ENCODE measurements around the gene C4orf50. TPM values are rescaled to one million over a fixed set of nuclear protein-coding genes. Genes with fewer than 3 reads are reported as not detected.

The C4orf50 gene
- total and polyA plus RNA-seq, 2 donors = 0.14 to 0.66 TPM

DNA sequence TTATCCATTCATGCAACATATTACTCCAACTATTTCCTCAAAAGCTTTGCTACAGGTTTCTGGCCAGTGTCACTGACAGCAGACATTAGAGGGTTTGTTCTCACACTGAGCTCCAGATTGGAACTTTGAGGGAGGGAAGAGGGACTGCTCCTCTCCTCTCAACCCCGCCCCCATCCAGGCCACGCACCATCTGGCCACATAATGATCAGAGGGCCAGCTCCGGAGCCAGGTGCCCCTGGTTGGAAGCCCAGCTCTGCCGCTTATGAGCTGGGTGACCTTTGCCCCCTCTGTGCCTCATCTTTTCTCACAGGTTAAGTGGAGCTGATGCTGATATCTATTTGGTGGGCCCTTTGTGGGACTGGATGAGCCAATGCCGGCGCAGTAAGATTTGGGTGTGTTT lies 55.8 kb downstream of the C4orf50 start:
- H3K36me3 ChIP-seq (ENCODE audit: control insufficient read depth in 2 of 2, insufficient read depth in 2 of 2, low read length in 1 of 2) = no peaks in the 10 kb centered on the region
- 88% methylated on average over 6 of the region's 6 CpGs for WGBS
- H3K4me1 ChIP-seq (ENCODE audit: control insufficient read depth in 2 of 2, insufficient read depth in 2 of 2, low read length in 2 of 2) = no peaks in the 10 kb centered on the region
- no peaks in the 10 kb centered on the region for H3K27me3 ChIP-seq (ENCODE audit: control insufficient read depth in 2 of 2, insufficient read depth in 1 of 2, low read length in 1 of 2)
- H3K27ac ChIP-seq (ENCODE audit: low read depth in 1 of 2, low read length in 1 of 2) = no peak overlapping the region
- no peak overlapping the region for H3K4me3 ChIP-seq (ENCODE audit: low read length in 2 of 2)
- no peak for DNase-seq (ENCODE audit: low read depth in 6 of 9, low spot score in 9 of 9)
- H3K9me3 ChIP-seq (ENCODE audit: control insufficient read depth in 2 of 2, insufficient read depth in 1 of 2, low read length in 1 of 2) = no peaks in the 10 kb centered on the region

DNA sequence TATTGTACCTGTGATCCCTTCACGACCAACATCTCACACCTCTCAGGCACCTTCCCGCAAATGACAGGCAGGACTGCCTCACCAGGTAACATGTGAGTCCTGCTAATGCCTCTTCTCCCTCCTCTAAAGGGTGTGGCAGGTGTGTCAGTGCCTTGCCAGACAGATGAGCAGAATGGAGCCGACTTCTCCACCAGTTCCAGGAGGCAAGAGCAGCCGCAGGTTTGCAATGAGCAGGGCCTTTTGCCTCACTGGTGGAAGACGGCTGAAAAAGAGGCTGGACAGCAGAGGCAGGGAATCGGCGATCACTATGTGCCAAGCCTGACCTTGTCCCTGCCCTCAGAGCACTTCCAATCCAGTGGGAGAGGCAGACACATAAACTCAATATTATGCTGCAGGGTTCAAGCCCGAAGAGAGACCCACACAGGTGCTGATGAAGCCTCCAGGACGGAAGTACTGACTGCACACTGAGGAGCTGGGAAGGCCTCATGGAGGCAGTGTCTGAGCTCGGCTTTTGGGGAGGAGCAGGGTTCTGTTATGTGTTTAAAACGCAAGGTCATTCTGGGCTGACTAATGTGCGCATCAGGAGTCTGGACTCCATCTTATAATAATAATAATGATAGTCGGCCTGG lies 57.9 kb downstream of the C4orf50 start:
- Histone ChIP-seq H3K36me3 (ENCODE audit: control insufficient read depth in 2 of 2, insufficient read depth in 2 of 2, low read length in 1 of 2) (no peaks in the 10 kb centered on the region), H3K27ac (ENCODE audit: low read depth in 1 of 2, low read length in 1 of 2) (no peak overlapping the region), H3K27me3 (ENCODE audit: control insufficient read depth in 2 of 2, insufficient read depth in 1 of 2, low read length in 1 of 2) (no peaks in the 10 kb centered on the region), H3K4me3 (ENCODE audit: low read length in 2 of 2) (no peak overlapping the region), H3K4me1 (ENCODE audit: control insufficient read depth in 2 of 2, insufficient read depth in 2 of 2, low read length in 2 of 2) (peaks cover 0 to 3% of the 10 kb centered on the region in 2 donors), H3K9me3 (ENCODE audit: control insufficient read depth in 2 of 2, insufficient read depth in 1 of 2, low read length in 1 of 2) (no peaks in the 10 kb centered on the region)
- WGBS = 94% methylated on average over 13 of the region's 13 CpGs
- no peak for DNase-seq (ENCODE audit: low read depth in 6 of 9, low spot score in 9 of 9)

DNA sequence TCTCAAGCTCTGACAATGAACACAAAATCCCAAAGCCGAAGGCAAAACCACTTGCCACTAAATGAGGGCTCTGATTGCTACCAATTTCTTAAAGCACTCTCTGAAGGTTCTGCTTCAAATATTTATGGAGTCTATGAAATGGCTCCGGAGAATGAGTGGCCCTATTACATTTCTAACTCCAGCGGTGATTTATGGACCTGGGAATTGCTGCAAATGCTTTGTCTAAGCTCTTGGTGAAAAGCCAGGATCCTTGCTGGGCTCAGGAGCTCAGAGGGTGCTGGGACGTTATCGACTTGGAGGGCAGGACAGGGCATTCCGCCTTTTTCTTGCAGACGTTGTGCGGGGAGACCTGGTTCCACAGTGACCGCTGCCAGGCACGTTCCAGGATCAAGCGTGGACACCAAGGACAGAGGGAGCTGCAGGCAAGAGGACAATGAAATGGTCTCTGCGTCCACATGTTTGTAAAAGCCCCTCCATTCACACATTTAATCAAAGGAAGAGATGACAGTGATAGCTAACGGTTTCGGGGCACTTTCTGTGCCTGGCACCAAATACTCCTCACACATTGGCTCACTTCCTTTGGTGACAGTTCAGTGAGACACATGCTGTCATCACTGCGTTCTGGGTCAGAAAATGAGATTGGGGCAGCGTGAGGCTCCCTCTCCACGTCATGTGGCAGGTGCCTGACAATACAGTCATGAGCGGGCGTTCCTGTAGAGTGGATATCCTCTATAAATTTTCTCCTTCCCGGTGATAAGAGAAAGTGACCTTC lies 58.8 kb downstream of the C4orf50 start:
- WGBS = 79% methylated on average over 20 of the region's 20 CpGs
- H3K36me3 ChIP-seq (ENCODE audit: control insufficient read depth in 2 of 2, insufficient read depth in 2 of 2, low read length in 1 of 2) = no peaks in the 10 kb centered on the region
- no peaks in the 10 kb centered on the region for H3K9me3 ChIP-seq (ENCODE audit: control insufficient read depth in 2 of 2, insufficient read depth in 1 of 2, low read length in 1 of 2)
- H3K27me3 ChIP-seq (ENCODE audit: control insufficient read depth in 2 of 2, insufficient read depth in 1 of 2, low read length in 1 of 2) = no peaks in the 10 kb centered on the region
- no peak overlapping the region for H3K27ac ChIP-seq (ENCODE audit: low read depth in 1 of 2, low read length in 1 of 2)
- peaks cover 0 to 3% of the 10 kb centered on the region in 2 donors for H3K4me1 ChIP-seq (ENCODE audit: control insufficient read depth in 2 of 2, insufficient read depth in 2 of 2, low read length in 2 of 2)
- DNase-seq (ENCODE audit: low read depth in 6 of 9, low spot score in 9 of 9) = no peak
- no peak overlapping the region for H3K4me3 ChIP-seq (ENCODE audit: low read length in 2 of 2)

DNA sequence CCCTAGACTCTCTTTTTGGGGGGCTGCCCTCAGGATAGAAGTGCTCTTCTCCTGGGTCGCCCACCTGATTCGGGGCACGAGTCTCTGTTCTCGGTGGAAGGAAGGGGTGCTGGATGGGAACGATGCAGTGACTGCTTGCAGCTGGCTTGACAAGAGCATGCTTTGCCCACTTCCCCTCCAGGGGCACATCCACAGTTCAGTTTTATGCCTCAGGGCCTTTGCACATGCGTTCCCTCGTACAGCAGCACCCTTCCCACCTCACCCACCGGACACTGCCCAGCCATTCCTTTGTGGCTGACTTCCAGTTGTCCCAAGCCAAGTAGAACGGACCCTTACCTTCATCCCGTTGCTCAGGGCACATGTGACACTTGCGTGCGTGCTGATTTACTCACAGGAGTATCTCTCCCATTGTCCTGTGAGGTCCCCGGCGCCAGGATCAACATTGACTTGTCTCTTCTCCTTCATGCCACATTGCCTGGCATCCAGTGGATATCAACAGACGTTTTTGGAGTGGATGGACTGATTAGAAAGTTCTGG lies 60.0 kb downstream of the C4orf50 start:
- H3K4me3 ChIP-seq (ENCODE audit: low read length in 2 of 2) = no peak overlapping the region
- no peaks in the 10 kb centered on the region for H3K27me3 ChIP-seq (ENCODE audit: control insufficient read depth in 2 of 2, insufficient read depth in 1 of 2, low read length in 1 of 2)
- H3K36me3 ChIP-seq (ENCODE audit: control insufficient read depth in 2 of 2, insufficient read depth in 2 of 2, low read length in 1 of 2) = no peaks in the 10 kb centered on the region
- H3K27ac ChIP-seq (ENCODE audit: low read depth in 1 of 2, low read length in 1 of 2) = no peak overlapping the region
- H3K4me1 ChIP-seq (ENCODE audit: control insufficient read depth in 2 of 2, insufficient read depth in 2 of 2, low read length in 2 of 2) = peaks cover 0 to 3% of the 10 kb centered on the region in 2 donors
- no peak for DNase-seq (ENCODE audit: low read depth in 6 of 9, low spot score in 9 of 9)
- no peaks in the 10 kb centered on the region for H3K9me3 ChIP-seq (ENCODE audit: control insufficient read depth in 2 of 2, insufficient read depth in 1 of 2, low read length in 1 of 2)
- WGBS = 90% methylated on average over 15 of the region's 15 CpGs

DNA sequence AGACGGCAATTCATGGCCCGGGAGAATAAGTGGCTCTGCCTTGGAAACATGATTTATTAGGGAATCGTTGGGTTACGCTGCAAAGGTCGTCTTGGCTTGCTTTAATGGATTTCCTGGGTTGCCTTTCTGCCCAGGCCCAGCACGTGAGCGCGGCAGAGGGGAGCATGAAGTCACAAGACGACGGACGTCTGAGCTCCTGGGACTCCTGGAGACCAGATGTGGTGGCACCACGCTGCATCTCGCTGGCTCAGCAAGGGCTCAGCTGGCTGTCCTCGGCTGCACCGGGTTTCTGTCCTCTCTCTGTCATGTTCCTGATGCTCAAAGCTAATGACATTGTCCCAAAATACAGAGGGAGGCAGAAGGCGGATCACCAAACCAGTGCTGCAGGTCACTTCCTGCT lies 61.2 kb downstream of the C4orf50 start:
- Histone ChIP-seq H3K27me3 (ENCODE audit: control insufficient read depth in 2 of 2, insufficient read depth in 1 of 2, low read length in 1 of 2) (peaks cover 0 to 2% of the 10 kb centered on the region in 2 donors), H3K27ac (ENCODE audit: low read depth in 1 of 2, low read length in 1 of 2) (no peak overlapping the region), H3K36me3 (ENCODE audit: control insufficient read depth in 2 of 2, insufficient read depth in 2 of 2, low read length in 1 of 2) (no peaks in the 10 kb centered on the region), H3K9me3 (ENCODE audit: control insufficient read depth in 2 of 2, insufficient read depth in 1 of 2, low read length in 1 of 2) (no peaks in the 10 kb centered on the region), H3K4me3 (ENCODE audit: low read length in 2 of 2) (no peak overlapping the region), H3K4me1 (ENCODE audit: control insufficient read depth in 2 of 2, insufficient read depth in 2 of 2, low read length in 2 of 2) (peaks cover 0 to 3% of the 10 kb centered on the region in 2 donors)
- no peak for DNase-seq (ENCODE audit: low read depth in 6 of 9, low spot score in 9 of 9)
- WGBS = 83% methylated on average over 16 of the region's 16 CpGs

DNA sequence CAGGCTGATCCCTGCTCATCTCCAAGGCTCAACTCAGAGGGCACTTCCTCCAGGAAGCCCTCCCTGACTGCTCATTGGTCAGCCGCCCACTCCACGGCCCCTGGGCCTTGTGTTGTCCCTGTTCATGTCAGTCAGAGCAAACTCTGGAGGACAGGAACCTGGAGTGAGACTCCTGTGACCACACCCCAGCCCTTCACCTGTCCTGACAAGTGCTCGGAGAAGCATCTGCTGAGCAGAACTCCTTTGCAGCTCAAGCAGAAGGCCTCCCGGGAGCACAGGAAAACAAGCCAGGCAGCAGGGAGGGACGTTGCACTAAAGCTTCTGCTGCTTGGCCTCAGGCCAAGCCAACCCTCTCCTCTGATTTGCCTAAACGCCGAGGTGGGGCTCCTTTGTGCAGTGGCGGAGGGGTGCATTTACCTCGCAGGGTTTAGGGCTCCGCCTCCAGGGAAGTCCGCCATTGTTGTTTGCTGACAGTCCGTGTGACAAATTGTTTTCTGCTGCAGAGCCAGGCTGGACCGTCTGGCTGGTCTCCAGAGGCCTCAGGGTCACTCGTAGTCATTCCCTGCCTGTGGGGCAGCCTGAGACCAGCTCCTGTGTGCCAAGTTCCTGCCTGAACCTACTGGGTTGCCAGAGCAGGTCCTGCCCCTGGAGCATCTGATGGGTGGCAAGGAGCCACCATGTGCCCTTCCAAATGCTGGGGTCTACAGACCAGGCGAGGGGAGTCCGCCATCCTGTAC lies 61.8 kb downstream of the C4orf50 start:
- H3K9me3 ChIP-seq (ENCODE audit: control insufficient read depth in 2 of 2, insufficient read depth in 1 of 2, low read length in 1 of 2) = no peaks in the 10 kb centered on the region
- peak in 1 of 9 donors; percentile 13 for DNase-seq (ENCODE audit: low read depth in 6 of 9, low spot score in 9 of 9)
- peaks cover 0 to 3% of the 10 kb centered on the region in 2 donors for H3K27me3 ChIP-seq (ENCODE audit: control insufficient read depth in 2 of 2, insufficient read depth in 1 of 2, low read length in 1 of 2)
- WGBS = 34% methylated on average over 16 of the region's 16 CpGs
- no peaks in the 10 kb centered on the region for H3K36me3 ChIP-seq (ENCODE audit: control insufficient read depth in 2 of 2, insufficient read depth in 2 of 2, low read length in 1 of 2)
- peak overlapping the region; percentile 8 to 14 for H3K27ac ChIP-seq (ENCODE audit: low read depth in 1 of 2, low read length in 1 of 2)
- H3K4me3 ChIP-seq (ENCODE audit: low read length in 2 of 2) = no peak overlapping the region
- H3K4me1 ChIP-seq (ENCODE audit: control insufficient read depth in 2 of 2, insufficient read depth in 2 of 2, low read length in 2 of 2) = peaks cover 0 to 3% of the 10 kb centered on the region in 2 donors

DNA sequence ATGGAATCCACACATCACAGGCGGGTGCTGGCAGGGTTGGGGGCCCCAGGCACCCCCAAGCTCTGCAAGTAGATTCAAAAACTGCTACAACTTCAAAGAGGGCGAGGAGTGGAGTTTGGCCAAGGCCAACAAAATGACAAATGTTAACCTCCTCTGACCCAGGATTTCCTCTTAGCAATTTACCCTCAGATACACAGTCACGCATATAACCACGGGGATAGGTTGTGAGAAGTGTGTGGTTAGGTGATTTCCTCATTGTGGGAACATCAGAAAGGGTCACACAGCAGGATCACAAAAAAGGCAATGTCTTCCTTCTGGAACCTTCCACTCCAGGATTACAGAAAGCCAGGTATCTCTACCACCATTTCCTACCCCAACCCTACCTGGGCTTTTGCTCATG lies 62.4 kb downstream of the C4orf50 start:
- DNase-seq (ENCODE audit: low read depth in 6 of 9, low spot score in 9 of 9) = no peak
- Histone ChIP-seq H3K4me3 (ENCODE audit: low read length in 2 of 2) (no peak overlapping the region), H3K9me3 (ENCODE audit: control insufficient read depth in 2 of 2, insufficient read depth in 1 of 2, low read length in 1 of 2) (no peaks in the 10 kb centered on the region), H3K27ac (ENCODE audit: low read depth in 1 of 2, low read length in 1 of 2) (peak overlapping the region in 1 of 2 donors; percentile 14), H3K36me3 (ENCODE audit: control insufficient read depth in 2 of 2, insufficient read depth in 2 of 2, low read length in 1 of 2) (no peaks in the 10 kb centered on the region), H3K4me1 (ENCODE audit: control insufficient read depth in 2 of 2, insufficient read depth in 2 of 2, low read length in 2 of 2) (peaks cover 0 to 3% of the 10 kb centered on the region in 2 donors), H3K27me3 (ENCODE audit: control insufficient read depth in 2 of 2, insufficient read depth in 1 of 2, low read length in 1 of 2) (peaks cover 0 to 3% of the 10 kb centered on the region in 2 donors)
- WGBS = 32% methylated on average over 4 of the region's 4 CpGs

DNA sequence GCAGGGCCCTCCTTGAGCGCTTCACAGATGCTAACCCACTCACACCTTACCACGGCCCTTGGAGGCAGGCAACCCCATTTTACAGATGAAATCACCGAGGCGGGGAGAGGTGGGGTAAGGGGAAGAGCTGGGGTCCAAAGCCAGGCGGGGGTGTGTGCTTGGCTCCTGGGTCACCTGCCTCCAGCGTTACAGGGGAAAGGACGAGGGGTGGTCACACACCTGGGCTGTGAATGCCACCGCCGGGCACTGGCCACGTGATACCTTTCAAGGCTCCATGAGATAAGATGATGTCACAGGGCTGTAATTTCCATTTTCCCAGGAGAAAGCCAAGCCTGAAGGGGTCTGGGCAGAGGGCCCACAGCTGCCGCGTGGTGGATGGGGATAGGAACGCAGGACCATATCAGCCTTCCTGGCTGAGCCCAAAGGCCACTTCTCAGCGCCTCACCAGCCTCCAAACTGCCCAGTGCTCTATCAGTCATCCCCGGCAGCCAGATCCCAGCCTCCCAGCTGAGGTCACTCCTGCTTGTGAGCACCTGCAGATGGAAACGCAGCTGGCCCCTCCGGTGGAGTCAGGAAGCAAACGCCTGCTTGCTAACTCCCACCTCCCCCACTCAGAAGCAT lies 62.9 kb downstream of the C4orf50 start:
- Histone ChIP-seq H3K4me3 (ENCODE audit: low read length in 2 of 2) (no peak overlapping the region), H3K27me3 (ENCODE audit: control insufficient read depth in 2 of 2, insufficient read depth in 1 of 2, low read length in 1 of 2) (peaks cover 0 to 3% of the 10 kb centered on the region in 2 donors), H3K27ac (ENCODE audit: low read depth in 1 of 2, low read length in 1 of 2) (no peak overlapping the region), H3K4me1 (ENCODE audit: control insufficient read depth in 2 of 2, insufficient read depth in 2 of 2, low read length in 2 of 2) (peaks cover 0 to 3% of the 10 kb centered on the region in 2 donors), H3K36me3 (ENCODE audit: control insufficient read depth in 2 of 2, insufficient read depth in 2 of 2, low read length in 1 of 2) (no peaks in the 10 kb centered on the region), H3K9me3 (ENCODE audit: control insufficient read depth in 2 of 2, insufficient read depth in 1 of 2, low read length in 1 of 2) (no peaks in the 10 kb centered on the region)
- WGBS = 77% methylated on average over 18 of the region's 18 CpGs
- no peak for DNase-seq (ENCODE audit: low read depth in 6 of 9, low spot score in 9 of 9)
